BJ (cell line): ENCODE results near the gene RAB11FIP4. TPM values are rescaled to one million over a fixed set of nuclear protein-coding genes. Genes with fewer than 3 reads are reported as not detected.

Experiments
- CTCF ChIA-PET: fragments of 350-600 bp; formaldehyde crosslinking; extraction: SDS; loops from one replicate; lab custom pipeline; 2021; ENCODE audit warnings: antibody characterized with exemption, inconsistent platforms; lab: Yijun Ruan, JAX
- POLR2A ChIA-PET: fragments of 300-600 bp; sonication (Branson Sonifier 250); formaldehyde crosslinking; extraction: SDS; loops from one replicate; lab custom pipeline; 2021; ENCODE audit warnings: antibody characterized with exemption; lab: Charles Lee
- DNase-seq: peaks from one replicate; pipeline ENCODE4 v3.0.0-alpha.2; 2011; ENCODE audit warnings: low read depth
- H3K27me3 ChIP-seq: 2 replicates; pipeline ENCODE4 v1.6.0; 2011; ENCODE audit warnings: low read length; ENCODE audit not compliant: control insufficient read depth, insufficient read depth
- H3K36me3 ChIP-seq: 2 replicates; pipeline ENCODE4 v1.5.1; 2011; ENCODE audit warnings: low read length; ENCODE audit not compliant: control insufficient read depth, insufficient read depth
- H3K4me3 ChIP-seq: 2 replicates; pipeline ENCODE4 v1.5.1; 2011; ENCODE audit warnings: low read depth, mild to moderate bottlenecking, control low read depth, low read length
- polyA plus RNA-seq: library from polyadenylated mRNA; depleted of rRNA; stranded (reverse); fragments of >200 nt; gene quantifications from 2 replicates; pipeline ENCODE4 v1.2.3, GENCODE V29; 2011
- TF ChIP-seq, protein P1 (sequence below): IDR thresholded peaks from 2 replicates; pipeline ENCODE4 v1.5.1; 2011; ENCODE audit warnings: low read depth, mild to moderate bottlenecking, control low read depth, inconsistent platforms, low read length, moderate library complexity; ENCODE audit not compliant: insufficient read depth

The RAB11FIP4 gene
- polyA plus RNA-seq, 1 experiment = 0.15 TPM

DNA sequence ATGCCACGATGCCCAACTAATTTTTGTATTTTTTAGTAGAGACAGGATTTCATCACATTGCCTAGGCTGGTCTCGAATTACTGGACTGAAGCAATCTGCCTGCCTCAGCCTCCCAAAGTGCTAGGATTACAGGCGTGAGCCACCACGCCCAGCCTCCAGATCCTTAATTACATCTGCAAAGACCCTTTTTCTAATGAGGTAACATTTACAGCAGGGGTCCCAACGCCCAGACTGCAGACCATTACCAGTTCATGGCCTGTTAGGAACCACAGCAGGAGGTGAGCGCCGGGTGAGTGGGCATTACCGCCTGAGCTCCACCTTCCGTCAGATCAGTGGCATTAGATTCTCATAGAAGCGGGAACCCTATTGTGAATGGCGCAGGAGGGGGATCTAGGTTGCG is 4.0 kb upstream of the RAB11FIP4 start:
- no peak overlapping the region for H3K4me3 ChIP-seq
- no peaks in the 10 kb centered on the region for H3K36me3 ChIP-seq
- H3K27me3 ChIP-seq = peaks cover 11% of the 10 kb centered on the region
- TF ChIP-seq, protein P1, sequence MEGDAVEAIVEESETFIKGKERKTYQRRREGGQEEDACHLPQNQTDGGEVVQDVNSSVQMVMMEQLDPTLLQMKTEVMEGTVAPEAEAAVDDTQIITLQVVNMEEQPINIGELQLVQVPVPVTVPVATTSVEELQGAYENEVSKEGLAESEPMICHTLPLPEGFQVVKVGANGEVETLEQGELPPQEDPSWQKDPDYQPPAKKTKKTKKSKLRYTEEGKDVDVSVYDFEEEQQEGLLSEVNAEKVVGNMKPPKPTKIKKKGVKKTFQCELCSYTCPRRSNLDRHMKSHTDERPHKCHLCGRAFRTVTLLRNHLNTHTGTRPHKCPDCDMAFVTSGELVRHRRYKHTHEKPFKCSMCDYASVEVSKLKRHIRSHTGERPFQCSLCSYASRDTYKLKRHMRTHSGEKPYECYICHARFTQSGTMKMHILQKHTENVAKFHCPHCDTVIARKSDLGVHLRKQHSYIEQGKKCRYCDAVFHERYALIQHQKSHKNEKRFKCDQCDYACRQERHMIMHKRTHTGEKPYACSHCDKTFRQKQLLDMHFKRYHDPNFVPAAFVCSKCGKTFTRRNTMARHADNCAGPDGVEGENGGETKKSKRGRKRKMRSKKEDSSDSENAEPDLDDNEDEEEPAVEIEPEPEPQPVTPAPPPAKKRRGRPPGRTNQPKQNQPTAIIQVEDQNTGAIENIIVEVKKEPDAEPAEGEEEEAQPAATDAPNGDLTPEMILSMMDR = no peak
- ChIA-PET POLR2A (no interaction called here), CTCF (interaction anchor here (1.6 kb wide), 1 partner anchor 9 kb away, joined by 5 read pairs; no protein-coding TSS in a partner anchor)
- DNase-seq = no peak

DNA sequence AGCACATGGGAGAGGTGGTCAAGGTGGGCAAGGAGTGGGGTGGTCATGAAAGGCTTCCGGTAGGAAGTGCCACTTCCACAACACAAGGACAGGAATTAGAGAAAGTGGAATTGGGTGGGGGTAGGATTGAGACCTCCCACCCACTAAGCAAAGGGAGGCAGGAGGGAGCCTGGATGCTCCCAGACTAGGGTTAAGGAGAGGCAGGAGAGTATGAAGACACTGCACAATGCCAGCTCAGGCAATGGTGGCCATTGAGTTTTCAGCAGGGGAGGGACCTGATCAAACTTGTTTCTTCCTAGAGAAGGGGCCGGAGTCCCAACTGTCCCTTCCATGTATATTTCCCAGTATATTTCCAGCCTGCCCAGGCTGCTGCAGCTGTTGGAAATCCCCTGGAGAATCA is 3.1 kb upstream of the RAB11FIP4 start:
- H3K27me3 ChIP-seq = peaks cover 17% of the 10 kb centered on the region
- ChIA-PET POLR2A (no interaction called here), CTCF (interaction anchor here (1.1 to 2.1 kb wide), 5 partner anchors 8 to 134 kb away, joined by 3 to 10 read pairs (median 5); no protein-coding TSS in a partner anchor)
- H3K36me3 ChIP-seq = no peaks in the 10 kb centered on the region
- TF ChIP-seq, protein P1 = no peak
- no peak for DNase-seq
- no peak overlapping the region for H3K4me3 ChIP-seq

GRCh38 chr17:31388770-31389656 is 2.5 kb upstream of the RAB11FIP4 start:
- ChIA-PET POLR2A (no interaction called here), CTCF (interaction anchor here (0.6 to 2.1 kb wide), 15 partner anchors 9 to 575 kb away, joined by 3 to 10 read pairs (median 4); no protein-coding TSS in a partner anchor)
- no peak overlapping the region for H3K4me3 ChIP-seq
- TF ChIP-seq, protein P1 = peak; percentile 73
- no peaks in the 10 kb centered on the region for H3K36me3 ChIP-seq
- peaks cover 18% of the 10 kb centered on the region for H3K27me3 ChIP-seq
- no peak for DNase-seq

- ChIA-PET CTCF (interaction anchor here (0.6 to 2.1 kb wide), 11 partner anchors 8 to 576 kb away, joined by 3 to 10 read pairs (median 5); no protein-coding TSS in a partner anchor), POLR2A (no interaction called here)
- TF ChIP-seq, protein P1 = no peak
- Histone ChIP-seq H3K36me3 (no peaks in the 10 kb centered on the region), H3K4me3 (no peak overlapping the region), H3K27me3 (peaks cover 18% of the 10 kb centered on the region)
- no peak for DNase-seq
Observed at GRCh38 chr17:31389657-31390381, 1.7 kb upstream of the RAB11FIP4 start.

GRCh38 chr17:31390426-31390747 is 1.1 kb upstream of the RAB11FIP4 start:
- Histone ChIP-seq H3K36me3 (no peaks in the 10 kb centered on the region), H3K4me3 (no peak overlapping the region), H3K27me3 (peaks cover 18% of the 10 kb centered on the region)
- CTCF ChIA-PET = interaction anchor here (1.2 to 2.1 kb wide), 5 partner anchors 10 to 155 kb away, joined by 4 to 10 read pairs (median 4); no protein-coding TSS in a partner anchor
- POLR2A ChIA-PET = no interaction called here
- TF ChIP-seq, protein P1 = no peak
- DNase-seq = no peak
